HCT116 (cell line): Measurements from ENCODE around the gene TMPRSS13. TPM values are rescaled to one million over a fixed set of nuclear protein-coding genes. Genes with fewer than 3 reads are reported as not detected.

Experiments
- ATAC-seq: fragments of 200-7000 bp; cut with Tn5 transposase; 2 replicates; pipeline ENCODE4 v1.9.1; 2020; ENCODE audit warnings: mild to moderate bottlenecking, moderate library complexity
- BruUV-seq: library from RNA; stranded (reverse); fragments of 400-500 nt; replicated peaks from 2 replicates; lab custom pipeline; 2021; lab: Mats Ljungman, UMichigan
- CTCF ChIA-PET: fragments of 300-600 bp; sonication (Branson Sonifier 250); formaldehyde crosslinking; loops from one replicate; lab custom pipeline; 2021; ENCODE audit warnings: antibody characterized with exemption; lab: Charles Lee
- POLR2A ChIA-PET: fragments of 300-600, 350-600 bp; sonication (Branson Sonifier 250); formaldehyde crosslinking; loops from one replicate; lab custom pipeline; 2021; ENCODE audit warnings: antibody characterized with exemption; lab: Charles Lee
- RAD21 ChIA-PET, 2 experiments: fragments of 300-600 bp; sonication (Branson Sonifier 250); formaldehyde crosslinking; loops; one replicate each; lab custom pipeline; 2023; ENCODE audit warnings: low total read pairs in 2 of 2; ENCODE audit not compliant: uncharacterized antibody in 2 of 2, unreplicated experiment in 2 of 2, low non-redundant PET in 1 of 2; lab: Charles Lee
- DNase-seq: peaks from one replicate; pipeline ENCODE4 v3.0.0-alpha.2; 2010; ENCODE audit warnings: low read depth, low spot score
- H2AFZ ChIP-seq: fragments of 200-600 bp; shearing (Covaris generic), sonication (generic); 2 replicates; pipeline ENCODE4 v1.6.1; 2017; ENCODE audit warnings: low read depth, mixed run types, mixed read lengths, antibody characterized with exemption, low read length; ENCODE audit not compliant: poor library complexity, severe bottlenecking
- H3K27ac ChIP-seq: 2 replicates; pipeline ENCODE4 v1.5.1; 2012; ENCODE audit warnings: low read depth, low read length
- H3K27me3 ChIP-seq: fragments of 200-600 bp; sonication (generic); 2 replicates; pipeline ENCODE4 v1.6.1; 2016; ENCODE audit warnings: mixed run types, low read length, mixed read lengths; ENCODE audit not compliant: insufficient read depth
- H3K36me3 ChIP-seq, 2 experiments: fragments of 200-500 bp in 1 of 2; fragments of 200-600 bp in 1 of 2; sonication (Bioruptor generic) in 1 of 2; sonication (generic) in 1 of 2; 2 replicates each; pipeline versions ENCODE4 v1.5.1 to v1.6.1; 2014 to 2016; ENCODE audit warnings: low read length in 2 of 2, inconsistent platforms in 1 of 2, mixed read lengths in 1 of 2, mixed run types in 1 of 2; ENCODE audit not compliant: insufficient read depth in 2 of 2, control insufficient read depth in 1 of 2
- H3K4me1 ChIP-seq, 2 experiments: fragments of 200-600 bp in 1 of 2; sonication (generic) in 1 of 2; 2 replicates each; pipeline versions ENCODE4 v1.5.1 to v1.6.1; 2012 to 2017; ENCODE audit warnings: low read length in 2 of 2, inconsistent platforms in 1 of 2, mild to moderate bottlenecking in 1 of 2, mixed read lengths in 1 of 2, mixed run types in 1 of 2, moderate library complexity in 1 of 2; ENCODE audit not compliant: insufficient read depth in 2 of 2, control insufficient read depth in 1 of 2
- H3K4me2 ChIP-seq: fragments of 200-600 bp; sonication (generic); 2 replicates; pipeline ENCODE4 v1.6.1; 2017; ENCODE audit warnings: mixed run types, low read length, mixed read lengths
- H3K4me3 ChIP-seq, 2 experiments: fragments of 200-600 bp in 1 of 2; sonication (generic) in 1 of 2; replicated peaks in 1 of 2; 2 replicates each; pipeline ENCODE4 v1.5.1; 2011 to 2016; ENCODE audit warnings: low read length in 2 of 2, control low read depth in 1 of 2, low read depth in 1 of 2, mild to moderate bottlenecking in 1 of 2, mixed read lengths in 1 of 2, mixed run types in 1 of 2
- H3K79me2 ChIP-seq: fragments of 200-600 bp; sonication (generic); 2 replicates; pipeline ENCODE4 v1.6.1; 2017; ENCODE audit warnings: mild to moderate bottlenecking, mixed run types, low read length, moderate library complexity, mixed read lengths; ENCODE audit not compliant: insufficient read depth
- H3K9ac ChIP-seq: fragments of 200-600 bp; sonication (generic); 2 replicates; pipeline ENCODE4 v1.6.1; 2016; ENCODE audit warnings: low read length, mixed read lengths
- H3K9me2 ChIP-seq: fragments of 200-600 bp; sonication (generic), shearing (Covaris generic); 2 replicates; pipeline ENCODE4 v1.6.1; 2017; ENCODE audit warnings: mixed run types, mild to moderate bottlenecking, moderate library complexity; ENCODE audit not compliant: insufficient read depth
- H3K9me3 ChIP-seq, 2 experiments: fragments of 200-500 bp in 1 of 2; fragments of 200-600 bp in 1 of 2; sonication (Bioruptor generic) in 1 of 2; sonication (generic) in 1 of 2; 2 replicates each; pipeline ENCODE4 v1.6.1; 2014 to 2017; ENCODE audit warnings: low read length in 2 of 2, mixed read lengths in 2 of 2, inconsistent platforms in 1 of 2, low read depth in 1 of 2, mild to moderate bottlenecking in 1 of 2, mixed run types in 1 of 2, moderate library complexity in 1 of 2; ENCODE audit not compliant: control insufficient read depth in 1 of 2, insufficient read depth in 1 of 2
- H4K20me1 ChIP-seq: fragments of 200-600 bp; sonication (generic), shearing (Covaris generic); 2 replicates; pipeline ENCODE4 v1.6.1; 2017; ENCODE audit warnings: mixed run types, mild to moderate bottlenecking, moderate library complexity; ENCODE audit not compliant: insufficient read depth
- ATF3 ChIP-seq: IDR thresholded peaks from 2 replicates; pipeline ENCODE4 v1.6.1; 2012
- CEBPB ChIP-seq: IDR thresholded peaks from 2 replicates; pipeline ENCODE4 v1.6.1; 2012; ENCODE audit warnings: low read depth
- EGR1 ChIP-seq: IDR thresholded peaks from 2 replicates; pipeline ENCODE4 v1.6.1; 2012; ENCODE audit warnings: low read depth
- ELF1 ChIP-seq: IDR thresholded peaks from 2 replicates; pipeline ENCODE4 v1.6.1; 2012; ENCODE audit warnings: low read depth, borderline replicate concordance
- EZH2 ChIP-seq: fragments of 200-600 bp; sonication (generic); IDR thresholded peaks from 2 replicates; pipeline ENCODE4 v1.6.1; 2017; ENCODE audit warnings: antibody characterized with exemption, mixed run types
- EZH2phosphoT487 ChIP-seq: fragments of 200-600 bp; IDR thresholded peaks from 2 replicates; pipeline ENCODE4 v1.6.1; 2018; ENCODE audit warnings: antibody characterized with exemption, borderline replicate concordance
- POLR2A ChIP-seq: IDR thresholded peaks from 2 replicates; pipeline ENCODE4 v1.7.0; 2011; ENCODE audit warnings: borderline replicate concordance; ENCODE audit not compliant: insufficient read depth, insufficient read length; ENCODE audit errors: extremely low read depth
- POLR2AphosphoS5 ChIP-seq: IDR thresholded peaks from 2 replicates; pipeline ENCODE4 v1.6.1; 2011; ENCODE audit warnings: mild to moderate bottlenecking, low read depth, low read length, moderate library complexity
- SIN3A ChIP-seq: IDR thresholded peaks from 2 replicates; pipeline ENCODE4 v1.6.1; 2012; ENCODE audit warnings: low read depth
- SP1 ChIP-seq: IDR thresholded peaks from 2 replicates; pipeline ENCODE4 v1.6.1; 2012; ENCODE audit warnings: low read depth
- SRF ChIP-seq: IDR thresholded peaks from 2 replicates; pipeline ENCODE4 v1.6.1; 2012; ENCODE audit warnings: low read depth
- TCF7L2 ChIP-seq: IDR thresholded peaks from 2 replicates; pipeline ENCODE4 v1.7.0; 2011; ENCODE audit warnings: borderline replicate concordance, inconsistent platforms; ENCODE audit not compliant: insufficient read depth, insufficient read length; ENCODE audit errors: extremely low read depth
- ZFX ChIP-seq: fragments of 450-650 bp; IDR thresholded peaks from 2 replicates; pipeline ENCODE4 v1.6.1; 2017
- intact Hi-C: fragments of 100-400 bp; cut with micrococcal nuclease; formaldehyde crosslinking; loops from 2 replicates; pipeline ENCODE4 v1.10.0; 2022
- total RNA-seq: library from RNA; stranded (reverse); gene quantifications from one replicate; pipeline ENCODE4 v1.2.1, GENCODE V29; 2021; ENCODE audit not compliant: unreplicated experiment
- TF ChIP-seq, protein P1 (sequence below): IDR thresholded peaks from 2 replicates; pipeline ENCODE4 v1.6.1; 2012; ENCODE audit warnings: low read depth
- TF ChIP-seq, protein P2 (sequence below), 3 experiments: fragments of 200-600 bp in 1 of 3; sonication (generic) in 1 of 3; IDR thresholded peaks in 2 of 3; conservative IDR thresholded peaks in 1 of 3; 2 replicates each; pipeline ENCODE4 v1.5.1; 2012 to 2017; ENCODE audit warnings: low read depth in 2 of 3, low read length in 2 of 3, antibody characterized with exemption in 1 of 3, borderline replicate concordance in 1 of 3, control low read depth in 1 of 3, mild to moderate bottlenecking in 1 of 3, mixed read lengths in 1 of 3, mixed run types in 1 of 3, moderate library complexity in 1 of 3; ENCODE audit not compliant: insufficient read depth in 1 of 3

TMPRSS13 gene
- total RNA-seq, 1 experiment from 2014 or later: 0.52 TPM

DNA sequence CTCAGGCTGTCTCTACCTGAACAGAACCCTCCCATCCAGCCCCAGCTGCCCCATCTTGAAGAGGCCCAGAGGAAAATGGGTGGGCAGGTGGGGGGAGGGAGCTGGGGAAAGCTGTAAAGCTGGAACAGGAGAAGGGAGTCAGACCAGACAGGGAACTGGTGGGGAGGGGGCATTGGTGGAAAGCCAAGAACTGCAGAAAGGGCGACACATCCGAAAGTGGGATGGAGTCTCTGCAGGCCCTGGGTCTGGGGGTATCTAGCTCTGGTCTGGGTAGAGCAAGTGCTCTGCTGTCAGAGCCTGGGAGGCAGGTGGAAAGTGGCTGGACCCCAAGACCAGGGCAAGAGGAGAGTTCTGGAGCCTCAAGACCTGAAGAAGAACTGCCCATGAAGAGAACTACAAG, 7.7 kb downstream of the TMPRSS13 start:
- H3K27me3 ChIP-seq: no peaks in the 10 kb centered on the region
- H3K36me3 ChIP-seq: no peaks in the 10 kb centered on the region
- H4K20me1 ChIP-seq: no peaks in the 10 kb centered on the region
- CTCF ChIA-PET: no interaction called here
- no peaks in the 10 kb centered on the region for H3K4me1 ChIP-seq
- RAD21 ChIA-PET: no interaction called here
- no peaks in the 10 kb centered on the region for H3K9me2 ChIP-seq
- DNase-seq (no peak), ATAC-seq (no peak)
- POLR2A ChIA-PET: no interaction called here
- intact Hi-C loops: no loop called here
- no peaks in the 10 kb centered on the region for H3K9me3 ChIP-seq
- no peak overlapping the region for H3K4me3 ChIP-seq
- no TSS peak for BruUV-seq
- H3K79me2 ChIP-seq: no peaks in the 10 kb centered on the region
- TF ChIP-seq, protein P1, sequence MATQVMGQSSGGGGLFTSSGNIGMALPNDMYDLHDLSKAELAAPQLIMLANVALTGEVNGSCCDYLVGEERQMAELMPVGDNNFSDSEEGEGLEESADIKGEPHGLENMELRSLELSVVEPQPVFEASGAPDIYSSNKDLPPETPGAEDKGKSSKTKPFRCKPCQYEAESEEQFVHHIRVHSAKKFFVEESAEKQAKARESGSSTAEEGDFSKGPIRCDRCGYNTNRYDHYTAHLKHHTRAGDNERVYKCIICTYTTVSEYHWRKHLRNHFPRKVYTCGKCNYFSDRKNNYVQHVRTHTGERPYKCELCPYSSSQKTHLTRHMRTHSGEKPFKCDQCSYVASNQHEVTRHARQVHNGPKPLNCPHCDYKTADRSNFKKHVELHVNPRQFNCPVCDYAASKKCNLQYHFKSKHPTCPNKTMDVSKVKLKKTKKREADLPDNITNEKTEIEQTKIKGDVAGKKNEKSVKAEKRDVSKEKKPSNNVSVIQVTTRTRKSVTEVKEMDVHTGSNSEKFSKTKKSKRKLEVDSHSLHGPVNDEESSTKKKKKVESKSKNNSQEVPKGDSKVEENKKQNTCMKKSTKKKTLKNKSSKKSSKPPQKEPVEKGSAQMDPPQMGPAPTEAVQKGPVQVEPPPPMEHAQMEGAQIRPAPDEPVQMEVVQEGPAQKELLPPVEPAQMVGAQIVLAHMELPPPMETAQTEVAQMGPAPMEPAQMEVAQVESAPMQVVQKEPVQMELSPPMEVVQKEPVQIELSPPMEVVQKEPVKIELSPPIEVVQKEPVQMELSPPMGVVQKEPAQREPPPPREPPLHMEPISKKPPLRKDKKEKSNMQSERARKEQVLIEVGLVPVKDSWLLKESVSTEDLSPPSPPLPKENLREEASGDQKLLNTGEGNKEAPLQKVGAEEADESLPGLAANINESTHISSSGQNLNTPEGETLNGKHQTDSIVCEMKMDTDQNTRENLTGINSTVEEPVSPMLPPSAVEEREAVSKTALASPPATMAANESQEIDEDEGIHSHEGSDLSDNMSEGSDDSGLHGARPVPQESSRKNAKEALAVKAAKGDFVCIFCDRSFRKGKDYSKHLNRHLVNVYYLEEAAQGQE: no peak
- TF ChIP-seq ELF1: no peak
- no peak for TF ChIP-seq TCF7L2
- no peak for TF ChIP-seq ATF3
- TF ChIP-seq EGR1: no peak
- TF ChIP-seq SIN3A: no peak
- no peak for TF ChIP-seq POLR2A
- no peak overlapping the region for H3K27ac ChIP-seq
- H3K4me2 ChIP-seq: no peak overlapping the region
- H3K9ac ChIP-seq: no peak overlapping the region
- H2AFZ ChIP-seq: no peak overlapping the region

DNA sequence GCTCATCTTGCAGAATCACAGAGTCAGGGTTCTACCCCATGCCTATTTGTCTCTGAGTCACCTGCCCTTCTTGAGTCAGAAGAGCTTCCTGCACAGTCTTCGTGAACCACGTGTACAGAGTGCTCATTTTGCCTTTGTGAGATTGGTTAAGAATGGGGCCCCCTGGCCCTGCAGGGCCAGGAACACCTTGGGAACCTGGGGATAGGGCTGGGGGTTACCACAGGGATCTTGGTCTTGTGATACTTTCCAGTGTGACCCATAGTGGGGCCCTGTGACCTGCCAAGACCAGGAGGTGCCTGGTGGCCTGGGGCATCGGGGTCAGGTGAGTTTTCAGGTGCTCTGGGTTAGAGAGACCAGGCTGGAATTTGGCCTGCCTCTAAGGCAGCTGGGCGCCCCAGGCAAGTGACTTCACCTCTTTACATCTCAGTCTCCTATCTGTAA, 9.4 kb downstream of the TMPRSS13 start:
- H3K4me2 ChIP-seq: no peak overlapping the region
- ATAC-seq: no peak
- ChIA-PET POLR2A (no interaction called here), CTCF (no interaction called here), RAD21 (no interaction called here)
- H3K9ac ChIP-seq: no peak overlapping the region
- intact Hi-C loops: no loop called here
- H3K27me3 ChIP-seq: no peaks in the 10 kb centered on the region
- no peaks in the 10 kb centered on the region for H4K20me1 ChIP-seq
- TF ChIP-seq SRF (no peak), ATF3 (no peak), SP1 (no peak), ELF1 (no peak), POLR2AphosphoS5 (no peak), EZH2 (no peak), CEBPB (no peak), EGR1 (no peak), EZH2phosphoT487 (no peak), ZFX (no peak)
- TF ChIP-seq, protein P2, sequence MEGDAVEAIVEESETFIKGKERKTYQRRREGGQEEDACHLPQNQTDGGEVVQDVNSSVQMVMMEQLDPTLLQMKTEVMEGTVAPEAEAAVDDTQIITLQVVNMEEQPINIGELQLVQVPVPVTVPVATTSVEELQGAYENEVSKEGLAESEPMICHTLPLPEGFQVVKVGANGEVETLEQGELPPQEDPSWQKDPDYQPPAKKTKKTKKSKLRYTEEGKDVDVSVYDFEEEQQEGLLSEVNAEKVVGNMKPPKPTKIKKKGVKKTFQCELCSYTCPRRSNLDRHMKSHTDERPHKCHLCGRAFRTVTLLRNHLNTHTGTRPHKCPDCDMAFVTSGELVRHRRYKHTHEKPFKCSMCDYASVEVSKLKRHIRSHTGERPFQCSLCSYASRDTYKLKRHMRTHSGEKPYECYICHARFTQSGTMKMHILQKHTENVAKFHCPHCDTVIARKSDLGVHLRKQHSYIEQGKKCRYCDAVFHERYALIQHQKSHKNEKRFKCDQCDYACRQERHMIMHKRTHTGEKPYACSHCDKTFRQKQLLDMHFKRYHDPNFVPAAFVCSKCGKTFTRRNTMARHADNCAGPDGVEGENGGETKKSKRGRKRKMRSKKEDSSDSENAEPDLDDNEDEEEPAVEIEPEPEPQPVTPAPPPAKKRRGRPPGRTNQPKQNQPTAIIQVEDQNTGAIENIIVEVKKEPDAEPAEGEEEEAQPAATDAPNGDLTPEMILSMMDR (IDR thresholded peaks at IDR 0.05 in 2 of 3, conservative IDR thresholded peaks at IDR 0.05 in 1 of 3; ENCODE audit: borderline replicate concordance in 1 of 3, insufficient read depth in 1 of 3, low read depth in 2 of 3, low read length in 2 of 3): no peak
- H3K9me2 ChIP-seq: no peaks in the 10 kb centered on the region
- H3K4me1 ChIP-seq: no peaks in the 10 kb centered on the region
- no peaks in the 10 kb centered on the region for H3K9me3 ChIP-seq
- no TSS peak for BruUV-seq
- H3K4me3 ChIP-seq: no peak overlapping the region
- H3K36me3 ChIP-seq: no peaks in the 10 kb centered on the region
- no peak for DNase-seq
- no peaks in the 10 kb centered on the region for H3K79me2 ChIP-seq
- H3K27ac ChIP-seq: no peak overlapping the region
- H2AFZ ChIP-seq: no peak overlapping the region
